Hepatocyte (in vitro differentiated cells): Measurements from ENCODE around the gene ATP6V0A4. TPM values are rescaled to one million over a fixed set of nuclear protein-coding genes. Genes with fewer than 3 reads are reported as not detected.

Experiments used
- DNase-seq: peaks from one replicate; pipeline ENCODE4 v3.0.0-alpha.2; 2016; ENCODE audit warnings: low spot score
- H2AFZ ChIP-seq: fragments of 200-600 bp; sonication (generic); 2 replicates; pipeline ENCODE4 v1.6.0; 2016; ENCODE audit warnings: antibody characterized with exemption, mild to moderate bottlenecking
- H3K27ac ChIP-seq: fragments of 200-600 bp; sonication (generic); 2 replicates; pipeline ENCODE4 v1.5.1; 2016; ENCODE audit warnings: mild to moderate bottlenecking
- H3K27me3 ChIP-seq: fragments of 200-600 bp; sonication (generic); 2 replicates; pipeline ENCODE4 v1.6.1; 2016
- H3K36me3 ChIP-seq: fragments of 200-600 bp; sonication (generic); replicated peaks from 2 replicates; pipeline ENCODE4 v1.5.1; 2016; ENCODE audit warnings: low read depth; ENCODE audit not compliant: insufficient read depth
- H3K4me1 ChIP-seq: fragments of 200-600 bp; sonication (generic); 2 replicates; pipeline ENCODE4 v1.5.1; 2016; ENCODE audit warnings: mild to moderate bottlenecking, moderate library complexity; ENCODE audit not compliant: insufficient read depth
- H3K4me2 ChIP-seq: fragments of 200-600 bp; sonication (generic); 2 replicates; pipeline ENCODE4 v1.6.0; 2016
- H3K4me3 ChIP-seq: fragments of 200-600 bp; sonication (generic); 2 replicates; pipeline ENCODE4 v1.5.1; 2016; ENCODE audit warnings: mild to moderate bottlenecking
- H3K79me2 ChIP-seq: fragments of 200-600 bp; sonication (generic); 2 replicates; pipeline ENCODE4 v1.6.0; 2017; ENCODE audit warnings: mild to moderate bottlenecking
- H3K9me2 ChIP-seq: fragments of 200-600 bp; sonication (generic); replicated peaks from 2 replicates; pipeline ENCODE4 v1.6.0; 2017; ENCODE audit warnings: mild to moderate bottlenecking; ENCODE audit not compliant: insufficient read depth
- H3K9me3 ChIP-seq: fragments of 200-600 bp; sonication (generic); 2 replicates; pipeline ENCODE4 v1.5.1; 2016; ENCODE audit warnings: low read depth, mild to moderate bottlenecking
- H4K20me1 ChIP-seq: fragments of 200-600 bp; sonication (generic); 2 replicates; pipeline ENCODE4 v1.6.0; 2016; ENCODE audit warnings: mild to moderate bottlenecking; ENCODE audit not compliant: insufficient read depth, poor library complexity, severe bottlenecking
- EZH2 ChIP-seq: fragments of 200-600 bp; sonication (generic); IDR thresholded peaks from 2 replicates; pipeline ENCODE4 v1.6.1; 2016; ENCODE audit warnings: antibody characterized with exemption, mild to moderate bottlenecking, borderline replicate concordance
- EZH2phosphoT487 ChIP-seq: fragments of 200-600 bp; sonication (generic); IDR thresholded peaks from one replicate; pipeline ENCODE4 v1.6.1; 2018; ENCODE audit warnings: antibody characterized with exemption, mild to moderate bottlenecking, low read depth, moderate library complexity; ENCODE audit not compliant: unreplicated experiment, severe bottlenecking
- WGBS: methylation state at CpG from one replicate; pipeline ENCODE4 v1.1.6; 2016; ENCODE audit warnings: low lambda C conversion rate; ENCODE audit errors: missing lambda C conversion rate; 5-methylcytosine and 5-hydroxymethylcytosine counted together
- polyA plus RNA-seq: library from polyadenylated mRNA; unstranded; fragments of >200 nt; fragmentation: Nextera tagmentation; extraction: Ambion mirVana; gene quantifications from 2 replicates; pipeline ENCODE4 v1.2.1, GENCODE V29; 2016
- total RNA-seq: library from RNA; depleted of rRNA; stranded (reverse); fragments of >200 nt; gene quantifications from 2 replicates; pipeline ENCODE4 v1.2.3, GENCODE V29; 2014
- TF ChIP-seq, protein P1 (sequence below): fragments of 200-600 bp; sonication (generic); IDR thresholded peaks from 2 replicates; pipeline ENCODE4 v1.5.1; 2016; ENCODE audit warnings: antibody characterized with exemption, mild to moderate bottlenecking; ENCODE audit not compliant: poor library complexity

ATP6V0A4 gene
- total and polyA plus RNA-seq, 2 experiments from 2014 or later = 0.34 to 1.1 TPM

- H3K9me3 ChIP-seq = no peaks in the 10 kb centered on the region
- H2AFZ ChIP-seq = no peak overlapping the region
- H3K27ac ChIP-seq = no peak overlapping the region
- 80% methylated on average over 2 of the region's 2 CpGs for WGBS
- no peaks in the 10 kb centered on the region for H3K4me1 ChIP-seq
- H3K27me3 ChIP-seq = no peaks in the 10 kb centered on the region
- no peaks in the 10 kb centered on the region for H3K79me2 ChIP-seq
- H3K36me3 ChIP-seq = no peaks in the 10 kb centered on the region
- TF ChIP-seq, protein P1, sequence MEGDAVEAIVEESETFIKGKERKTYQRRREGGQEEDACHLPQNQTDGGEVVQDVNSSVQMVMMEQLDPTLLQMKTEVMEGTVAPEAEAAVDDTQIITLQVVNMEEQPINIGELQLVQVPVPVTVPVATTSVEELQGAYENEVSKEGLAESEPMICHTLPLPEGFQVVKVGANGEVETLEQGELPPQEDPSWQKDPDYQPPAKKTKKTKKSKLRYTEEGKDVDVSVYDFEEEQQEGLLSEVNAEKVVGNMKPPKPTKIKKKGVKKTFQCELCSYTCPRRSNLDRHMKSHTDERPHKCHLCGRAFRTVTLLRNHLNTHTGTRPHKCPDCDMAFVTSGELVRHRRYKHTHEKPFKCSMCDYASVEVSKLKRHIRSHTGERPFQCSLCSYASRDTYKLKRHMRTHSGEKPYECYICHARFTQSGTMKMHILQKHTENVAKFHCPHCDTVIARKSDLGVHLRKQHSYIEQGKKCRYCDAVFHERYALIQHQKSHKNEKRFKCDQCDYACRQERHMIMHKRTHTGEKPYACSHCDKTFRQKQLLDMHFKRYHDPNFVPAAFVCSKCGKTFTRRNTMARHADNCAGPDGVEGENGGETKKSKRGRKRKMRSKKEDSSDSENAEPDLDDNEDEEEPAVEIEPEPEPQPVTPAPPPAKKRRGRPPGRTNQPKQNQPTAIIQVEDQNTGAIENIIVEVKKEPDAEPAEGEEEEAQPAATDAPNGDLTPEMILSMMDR = no peak
- TF ChIP-seq EZH2phosphoT487 = no peak
- TF ChIP-seq EZH2 = no peak
- no peak for DNase-seq
- no peak overlapping the region for H3K4me2 ChIP-seq
- no peaks in the 10 kb centered on the region for H3K9me2 ChIP-seq
- H4K20me1 ChIP-seq = no peaks in the 10 kb centered on the region
- H3K4me3 ChIP-seq = no peak overlapping the region
Observed at GRCh38 chr7:138828302-138828701, 30.3 kb upstream of the ATP6V0A4 start.

- 96% methylated on average over 11 of the region's 11 CpGs for WGBS
- no peaks in the 10 kb centered on the region for H4K20me1 ChIP-seq
- no peaks in the 10 kb centered on the region for H3K9me3 ChIP-seq
- H3K27me3 ChIP-seq = no peaks in the 10 kb centered on the region
- H3K9me2 ChIP-seq = no peaks in the 10 kb centered on the region
- TF ChIP-seq, protein P1 = no peak
- TF ChIP-seq EZH2phosphoT487 (no peak), EZH2 (no peak)
- H3K4me2 ChIP-seq = no peak overlapping the region
- no peak overlapping the region for H3K4me3 ChIP-seq
- H3K36me3 ChIP-seq = no peaks in the 10 kb centered on the region
- H3K27ac ChIP-seq = no peak overlapping the region
- no peak overlapping the region for H2AFZ ChIP-seq
- DNase-seq = no peak
- H3K79me2 ChIP-seq = no peaks in the 10 kb centered on the region
- H3K4me1 ChIP-seq = no peaks in the 10 kb centered on the region
Observed at GRCh38 chr7:138825049-138825721, 27.2 kb upstream of the ATP6V0A4 start.

DNA sequence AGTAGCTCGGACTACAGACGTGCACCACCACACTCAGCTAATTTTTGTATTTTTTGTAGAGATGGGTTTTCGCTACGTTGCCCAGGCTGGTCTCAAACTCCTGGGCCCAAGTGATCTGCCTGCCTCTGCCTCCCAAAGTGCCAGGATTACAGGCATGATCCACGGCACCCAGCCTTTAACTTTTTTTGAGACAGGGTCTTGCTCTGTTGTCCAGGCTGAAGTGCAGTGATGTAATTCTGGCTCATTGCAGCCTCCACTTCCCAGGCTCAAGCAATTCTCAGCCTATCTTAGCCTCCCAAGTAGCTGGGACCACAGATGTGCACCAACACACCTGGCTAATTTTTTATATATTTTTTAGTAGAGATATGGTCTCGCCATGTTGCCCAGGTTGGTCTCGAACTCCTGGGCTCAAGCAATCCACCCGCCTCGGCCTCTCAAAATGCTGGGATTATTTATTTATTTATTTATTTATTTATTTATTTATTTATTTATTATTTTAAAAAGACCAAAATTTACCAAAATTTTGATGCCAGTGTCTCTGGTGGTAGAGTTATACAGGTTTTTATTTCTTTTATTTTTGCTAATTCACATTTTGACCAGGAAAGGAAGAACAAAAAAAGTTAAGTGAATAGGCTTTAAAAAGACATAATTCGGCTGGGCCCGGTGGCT is 25.0 kb upstream of the ATP6V0A4 start:
- no peak overlapping the region for H3K4me2 ChIP-seq

More for the DNA sequence above, 25.0 kb upstream of the ATP6V0A4 start:
- H3K27ac ChIP-seq = no peak overlapping the region
- 91% methylated on average over 11 of the region's 11 CpGs for WGBS
- no peaks in the 10 kb centered on the region for H3K9me3 ChIP-seq
- no peak overlapping the region for H3K4me3 ChIP-seq
- H4K20me1 ChIP-seq = no peaks in the 10 kb centered on the region
- H3K36me3 ChIP-seq = no peaks in the 10 kb centered on the region
- H3K27me3 ChIP-seq = no peaks in the 10 kb centered on the region
- H2AFZ ChIP-seq = no peak overlapping the region
- no peak for DNase-seq
- no peaks in the 10 kb centered on the region for H3K79me2 ChIP-seq
- no peaks in the 10 kb centered on the region for H3K4me1 ChIP-seq
- H3K9me2 ChIP-seq = no peaks in the 10 kb centered on the region
- TF ChIP-seq EZH2phosphoT487 (no peak), EZH2 (no peak)
- TF ChIP-seq, protein P1 = no peak
